HG03135 (cell line): ENCODE data around the gene CTSH.
A peak's percentile ranks its signal among the peaks of the same experiment; 100 is the strongest.

Experiments
- ATAC-seq: cut with Tn5 transposase; IDR thresholded peaks from one replicate; pipeline ENCODE4 v1.9.1; 2021; ENCODE audit warnings: mild to moderate bottlenecking, moderate library complexity; ENCODE audit not compliant: unreplicated experiment

Gene CTSH, protein sequence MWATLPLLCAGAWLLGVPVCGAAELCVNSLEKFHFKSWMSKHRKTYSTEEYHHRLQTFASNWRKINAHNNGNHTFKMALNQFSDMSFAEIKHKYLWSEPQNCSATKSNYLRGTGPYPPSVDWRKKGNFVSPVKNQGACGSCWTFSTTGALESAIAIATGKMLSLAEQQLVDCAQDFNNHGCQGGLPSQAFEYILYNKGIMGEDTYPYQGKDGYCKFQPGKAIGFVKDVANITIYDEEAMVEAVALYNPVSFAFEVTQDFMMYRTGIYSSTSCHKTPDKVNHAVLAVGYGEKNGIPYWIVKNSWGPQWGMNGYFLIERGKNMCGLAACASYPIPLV

DNA sequence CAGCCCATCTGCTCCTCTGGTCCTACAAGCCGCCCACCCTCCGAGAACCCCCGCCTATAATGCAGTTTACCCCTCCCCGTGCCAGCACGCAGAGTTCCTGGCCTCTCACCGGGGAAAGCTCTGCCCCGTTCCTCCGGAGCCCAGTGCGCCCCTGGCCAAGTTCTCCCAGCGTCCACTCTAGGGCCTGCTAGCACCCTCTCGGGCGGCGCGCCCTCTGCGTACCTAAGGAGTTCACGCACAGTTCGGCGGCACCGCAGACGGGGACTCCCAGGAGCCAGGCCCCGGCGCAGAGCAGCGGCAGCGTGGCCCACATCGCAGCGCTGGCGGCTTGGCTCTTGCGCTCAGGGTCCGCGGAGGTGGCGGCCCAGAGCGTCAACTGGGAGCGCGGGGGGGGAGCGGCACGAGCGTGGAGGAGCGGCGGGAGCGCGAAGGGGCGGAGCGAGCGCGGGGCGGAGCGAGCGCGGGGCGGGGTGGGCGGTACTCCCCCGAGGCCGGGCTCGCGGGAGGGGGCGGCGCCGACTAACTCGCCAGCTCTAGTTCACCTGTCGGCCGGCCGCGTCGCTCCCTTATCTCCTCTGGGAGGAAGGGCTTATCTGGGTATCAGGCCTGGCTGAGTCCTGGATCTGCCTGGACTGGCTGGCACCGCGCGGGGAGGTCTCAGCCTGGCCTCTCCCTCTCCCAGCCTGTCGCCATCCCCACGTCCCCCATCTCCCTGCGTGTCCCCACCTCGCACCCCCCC, at the start of gene CTSH:
TSS of gene CTSH (minus strand) at position 378 of the 739 bp plus-strand sequence. CDS start at position 313, 65 bp downstream.
- peak; percentile 70 for ATAC-seq

- no peak for ATAC-seq
Measured at GRCh38 chr15:78993931-78994530, 49.2 kb upstream of the CTSH start.

DNA sequence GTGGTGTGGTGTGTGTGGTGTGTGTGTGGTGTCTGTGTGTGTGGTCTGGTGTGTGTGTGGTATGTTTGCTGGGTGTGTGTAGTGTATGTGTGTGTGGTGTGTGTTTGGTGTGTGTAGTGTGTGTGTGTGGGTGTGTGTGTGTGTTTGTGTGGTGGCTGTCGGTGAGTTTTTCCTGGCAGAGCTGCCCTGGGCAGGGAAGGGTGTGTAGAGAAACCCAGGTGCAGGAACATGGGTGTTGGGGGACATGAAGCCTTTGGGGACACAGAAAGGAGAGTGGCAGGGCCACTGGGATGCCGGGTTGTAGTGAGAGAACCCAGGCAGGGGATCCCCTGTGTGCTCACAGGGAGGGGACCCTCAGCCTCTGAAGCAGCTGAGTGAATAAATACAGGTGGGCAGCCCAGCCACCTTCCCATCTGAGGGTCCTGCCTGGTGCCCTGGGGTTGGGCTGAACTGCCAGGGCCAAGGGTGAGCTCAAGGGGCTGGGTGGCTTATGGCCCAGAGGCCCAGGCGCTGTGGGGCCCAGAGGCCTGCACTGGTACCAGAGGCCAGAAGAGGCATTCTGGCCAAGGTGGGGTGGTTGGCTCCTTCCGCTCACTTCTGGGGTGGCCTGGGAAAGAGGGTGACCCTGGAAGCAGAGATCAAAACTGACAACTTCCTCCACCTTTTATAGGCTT, 48.5 kb upstream of the CTSH start:
- no peak for ATAC-seq

- no peak for ATAC-seq
Measured at GRCh38 chr15:78992416-78993256, 47.8 kb upstream of the CTSH start.

GRCh38 chr15:78991879-78992278, 47.0 kb upstream of the CTSH start:
- ATAC-seq, result no peak

- no peak for ATAC-seq
Measured at GRCh38 chr15:78991476-78991875, 46.6 kb upstream of the CTSH start.

DNA sequence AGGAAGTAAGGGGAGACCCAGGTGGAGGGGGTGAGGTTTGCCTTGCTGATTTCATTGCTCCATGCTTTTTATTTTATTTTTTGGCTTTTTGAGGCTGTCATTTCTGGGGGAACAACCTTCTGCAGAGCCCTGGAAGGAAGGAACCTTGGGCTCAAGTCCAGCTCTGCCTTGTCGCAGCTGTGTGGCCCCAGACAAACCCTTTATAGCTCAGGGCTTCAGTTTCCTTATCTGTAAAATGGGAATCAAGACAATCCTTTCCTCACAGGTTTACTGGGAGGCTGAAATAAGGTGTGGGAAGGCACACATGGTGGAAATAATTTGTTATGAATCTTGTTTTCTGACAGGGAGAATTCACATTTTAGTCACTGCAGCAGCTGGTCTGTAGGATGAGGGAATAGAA, 45.4 kb upstream of the CTSH start:
- no peak for ATAC-seq

DNA sequence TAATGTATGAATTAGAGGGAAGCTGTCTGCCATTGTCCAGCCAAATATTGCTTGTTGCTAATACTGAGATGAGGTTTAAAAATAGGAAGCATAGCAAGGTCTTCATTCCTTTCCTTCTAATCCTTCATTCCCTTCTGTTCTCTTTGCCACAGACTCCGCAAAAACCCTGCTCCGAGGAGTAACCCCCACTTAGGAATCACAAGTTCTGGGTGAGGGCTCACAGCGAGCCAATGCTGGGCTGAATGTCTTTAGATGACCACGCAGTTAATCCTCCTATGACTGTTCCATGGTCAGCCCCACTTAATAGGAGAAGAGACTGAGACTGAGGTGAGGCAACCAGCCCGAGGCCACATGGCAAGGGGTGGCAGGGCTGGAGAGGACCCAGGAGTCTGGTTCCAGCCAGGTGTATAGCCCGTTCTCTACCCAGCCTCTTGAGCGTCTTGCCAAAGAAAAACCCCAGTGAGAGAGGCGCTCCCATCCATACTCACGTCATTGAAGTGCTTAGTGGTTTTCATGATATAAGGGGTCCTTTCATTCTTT, 44.9 kb upstream of the CTSH start:
- ATAC-seq, result no peak

- ATAC-seq, result no peak
Measured at GRCh38 chr15:78988361-78988911, 43.6 kb upstream of the CTSH start.

GRCh38 chr15:78987556-78988360, 42.9 kb upstream of the CTSH start:
- no peak for ATAC-seq

DNA sequence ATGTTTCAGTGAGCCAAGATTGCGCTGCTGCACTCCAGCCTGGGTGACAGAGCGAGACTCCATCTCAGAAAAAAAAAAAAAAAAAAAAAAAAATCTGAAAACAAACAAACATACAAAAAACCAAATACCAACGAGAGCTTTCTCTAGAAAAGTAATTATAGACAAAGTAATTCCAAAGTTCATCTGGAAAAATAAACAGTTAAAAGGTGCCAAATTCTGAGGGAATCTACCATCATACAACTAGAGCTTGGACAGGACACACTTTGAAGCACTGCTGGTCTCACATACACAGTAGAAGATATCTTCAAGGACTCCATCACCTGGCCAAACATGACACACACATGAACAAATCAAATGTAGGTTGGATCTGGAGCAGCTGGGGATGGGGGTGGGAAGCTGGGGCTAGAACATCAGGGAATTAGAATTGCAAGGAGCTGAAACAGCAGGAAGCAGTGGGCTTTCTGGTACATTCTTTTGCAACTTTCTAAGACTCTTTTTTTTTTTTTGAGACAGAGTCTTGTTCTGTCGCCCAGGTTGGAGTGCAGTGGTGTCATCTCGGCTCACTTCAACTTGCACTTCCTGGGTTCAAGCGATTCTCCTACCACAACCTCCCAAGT, 41.1 kb upstream of the CTSH start:
- ATAC-seq, result no peak

- no peak for ATAC-seq
Measured at GRCh38 chr15:78984041-78984440, 39.2 kb upstream of the CTSH start.

DNA sequence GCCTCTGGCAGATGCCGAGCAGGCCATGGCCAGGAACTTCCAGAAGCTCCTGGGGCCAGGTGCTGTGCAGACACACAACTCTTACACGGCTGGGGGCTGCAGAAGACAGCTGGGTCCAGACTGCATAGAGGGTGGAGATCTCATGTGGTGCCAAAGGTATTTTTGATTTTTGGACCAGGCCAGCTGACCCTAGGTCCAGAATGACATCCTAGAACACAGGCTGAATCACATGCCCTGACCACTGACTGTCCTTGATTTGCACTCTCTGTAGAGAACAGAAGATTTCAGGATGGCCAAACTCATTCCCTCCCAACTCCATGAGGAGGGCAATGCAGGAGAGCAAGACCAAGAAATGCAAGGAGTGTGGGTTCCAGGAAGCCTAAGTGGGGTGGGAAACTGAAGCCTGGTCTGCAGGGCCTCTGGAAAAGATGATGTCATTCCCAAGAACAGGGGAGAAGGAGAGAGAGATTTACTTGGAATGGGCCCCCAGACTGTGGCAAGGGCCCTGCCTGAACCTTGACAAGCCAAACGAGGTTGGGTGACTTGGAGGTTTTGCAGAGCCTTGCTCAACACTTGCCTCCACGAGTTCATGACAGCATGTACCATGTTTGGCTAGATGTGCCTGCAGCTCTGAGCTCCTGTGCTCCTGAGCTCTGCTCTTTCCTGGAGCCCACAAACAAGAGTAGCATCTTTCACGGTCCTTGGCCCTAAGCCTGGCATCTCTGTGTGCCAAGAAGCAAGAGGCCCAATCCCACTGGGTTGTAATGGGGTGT, 38.5 kb upstream of the CTSH start:
- no peak for ATAC-seq

GRCh38 chr15:78982736-78983135, 37.9 kb upstream of the CTSH start:
- no peak for ATAC-seq

DNA sequence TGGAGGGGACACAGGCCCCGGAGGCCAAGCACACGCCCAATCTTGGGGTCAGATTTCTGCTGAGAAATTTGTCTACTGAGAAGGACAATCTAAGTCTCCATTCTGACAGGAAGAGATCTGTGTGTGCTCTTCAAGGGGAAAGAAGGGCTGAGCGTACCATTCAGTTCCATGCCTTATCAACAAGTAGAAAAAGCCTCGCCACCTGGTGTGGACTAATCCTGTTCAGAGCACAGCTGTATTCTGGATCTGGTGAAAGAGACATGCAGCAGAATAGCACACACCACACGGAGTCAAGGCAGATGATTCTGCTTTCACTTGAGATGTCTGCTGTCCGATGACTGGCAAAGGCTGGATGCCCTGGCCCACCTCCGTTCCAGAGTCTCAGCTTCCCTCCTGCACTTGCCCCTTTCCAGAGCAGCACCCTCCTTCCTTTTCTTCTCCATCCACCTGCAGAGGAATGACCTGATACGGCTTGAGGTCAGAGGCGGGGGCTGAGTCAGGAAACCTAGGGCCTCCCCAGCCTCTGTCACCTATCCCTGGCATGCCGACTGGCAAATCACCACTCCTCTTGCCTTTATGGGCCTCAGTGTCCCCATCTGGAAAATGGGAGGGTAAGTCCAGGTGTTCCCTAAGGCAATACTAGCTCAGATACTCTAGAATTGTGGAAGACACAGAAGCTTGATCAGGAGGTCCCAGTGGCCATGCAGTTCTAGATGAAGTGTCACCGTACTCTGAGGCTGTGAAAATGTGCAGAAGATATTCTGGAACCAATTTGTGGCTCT, 36.9 kb upstream of the CTSH start:
- no peak for ATAC-seq

DNA sequence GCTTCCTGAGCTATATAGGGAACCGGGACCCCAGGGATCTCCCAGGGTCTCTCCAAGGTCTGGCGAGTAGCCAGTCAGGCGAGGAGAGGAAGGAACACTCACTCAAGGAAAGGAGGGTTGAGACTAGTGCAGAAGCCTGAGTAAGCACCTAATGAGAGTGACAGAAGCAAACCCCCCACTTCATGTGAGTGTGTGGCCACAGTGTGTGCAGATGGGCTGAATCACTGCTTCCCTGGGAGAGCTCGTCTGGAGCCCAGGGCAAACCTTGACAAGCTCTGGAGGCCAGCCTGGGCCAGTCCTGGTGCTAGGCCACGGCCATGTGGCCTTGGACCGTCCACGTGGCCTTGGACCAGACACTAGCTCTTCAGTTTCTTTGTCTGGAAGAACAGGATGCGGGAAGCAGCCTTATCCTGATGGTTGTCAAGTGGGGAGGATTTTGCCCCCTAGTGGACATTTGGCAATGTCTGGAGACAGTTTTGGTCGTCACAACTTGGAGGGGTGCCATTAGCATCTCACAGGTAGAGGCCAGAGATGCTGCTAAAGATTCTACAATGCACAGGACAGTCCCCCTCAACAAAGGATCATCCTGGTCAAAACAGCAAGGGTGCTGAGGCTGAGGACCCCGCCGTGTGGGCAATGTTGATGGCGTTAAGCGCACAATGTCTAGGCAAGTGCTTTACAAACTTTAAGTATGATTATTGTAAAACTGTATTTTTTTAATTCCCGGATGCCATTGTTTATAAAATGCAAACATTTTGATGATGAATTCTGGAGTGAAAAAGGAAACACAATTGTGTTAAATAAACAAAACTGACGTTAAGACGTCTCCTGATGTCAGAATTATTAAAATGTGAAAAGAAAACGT, 34.8 kb upstream of the CTSH start:
- no peak for ATAC-seq
